Measurements from ENCODE around the gene NPY4R2.
"Not testable (repeated sequence)": the region's sequence is repeated elsewhere in the genome, so short reads cannot be mapped to it uniquely, and the experiment has no call there.

The NPY4R2 gene

GRCh38 chr10:47928225-47928624 is 9.8 kb downstream of the NPY4R2 start:
- FAIRE-seq; DNase-seq (ENCODE audit: insufficient read length, low spot score): not testable (repeated sequence)

GRCh38 chr10:47932824-47933223 is 14.4 kb downstream of the NPY4R2 start:
- not testable (repeated sequence) for FAIRE-seq; DNase-seq (ENCODE audit: insufficient read length, low spot score)

DNA sequence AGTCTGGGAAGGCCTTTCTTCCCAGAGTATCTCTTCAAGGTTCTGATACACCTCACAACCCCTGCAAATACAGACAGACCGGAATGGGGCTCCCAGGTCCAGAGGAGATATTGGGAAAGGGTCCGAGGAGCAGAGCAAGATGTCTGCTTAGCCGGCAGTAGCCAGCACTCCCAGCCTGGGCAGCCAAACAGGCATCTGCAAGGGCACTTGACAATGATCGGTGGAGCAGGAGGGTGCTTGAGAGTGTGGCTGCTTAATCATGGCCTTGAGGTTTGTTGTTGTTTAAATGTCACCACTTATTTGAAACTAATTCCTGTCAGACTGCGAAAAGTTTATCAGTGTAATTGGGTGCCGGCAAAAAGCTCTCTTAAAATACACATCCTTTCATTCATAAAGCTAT is 15.0 kb downstream of the NPY4R2 start:
- not testable (repeated sequence) for DNase-seq (ENCODE audit: insufficient read length, low spot score); FAIRE-seq

GRCh38 chr10:47936772-47937228 is 18.3 kb downstream of the NPY4R2 start:
- not testable (repeated sequence) for FAIRE-seq

DNA sequence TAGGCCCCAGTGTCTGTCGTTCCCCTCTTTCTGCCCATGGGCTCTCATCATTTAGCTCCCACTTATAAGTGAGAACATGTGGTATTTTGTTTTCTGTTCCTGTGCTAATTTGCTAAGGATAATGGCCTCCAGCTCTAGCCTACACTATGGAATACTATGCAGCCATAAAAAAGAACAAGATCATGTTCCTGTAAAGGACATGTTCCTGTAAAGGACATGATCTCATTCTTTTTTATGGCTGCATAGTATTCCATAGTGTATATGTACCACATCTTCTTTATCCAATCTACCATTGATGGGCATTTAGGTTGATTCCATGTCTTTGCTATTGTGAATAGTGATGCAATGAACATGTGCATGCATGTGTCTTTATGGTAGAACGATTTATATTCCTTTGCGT is 19.2 kb downstream of the NPY4R2 start:
- not testable (repeated sequence) for FAIRE-seq; DNase-seq (ENCODE audit: insufficient read length, low spot score)

More at GRCh38 chr10:47936772-47937228, 18.3 kb downstream of the NPY4R2 start:
- DNase-seq (ENCODE audit: insufficient read length, low spot score) = not testable (repeated sequence)

- FAIRE-seq; DNase-seq (ENCODE audit: insufficient read length, low spot score): not testable (repeated sequence)
Measured at GRCh38 chr10:47940821-47941220, 22.4 kb downstream of the NPY4R2 start.

GRCh38 chr10:47941379-47941778 is 22.9 kb downstream of the NPY4R2 start:
- DNase-seq (ENCODE audit: insufficient read length, low spot score); FAIRE-seq: not testable (repeated sequence)

DNA sequence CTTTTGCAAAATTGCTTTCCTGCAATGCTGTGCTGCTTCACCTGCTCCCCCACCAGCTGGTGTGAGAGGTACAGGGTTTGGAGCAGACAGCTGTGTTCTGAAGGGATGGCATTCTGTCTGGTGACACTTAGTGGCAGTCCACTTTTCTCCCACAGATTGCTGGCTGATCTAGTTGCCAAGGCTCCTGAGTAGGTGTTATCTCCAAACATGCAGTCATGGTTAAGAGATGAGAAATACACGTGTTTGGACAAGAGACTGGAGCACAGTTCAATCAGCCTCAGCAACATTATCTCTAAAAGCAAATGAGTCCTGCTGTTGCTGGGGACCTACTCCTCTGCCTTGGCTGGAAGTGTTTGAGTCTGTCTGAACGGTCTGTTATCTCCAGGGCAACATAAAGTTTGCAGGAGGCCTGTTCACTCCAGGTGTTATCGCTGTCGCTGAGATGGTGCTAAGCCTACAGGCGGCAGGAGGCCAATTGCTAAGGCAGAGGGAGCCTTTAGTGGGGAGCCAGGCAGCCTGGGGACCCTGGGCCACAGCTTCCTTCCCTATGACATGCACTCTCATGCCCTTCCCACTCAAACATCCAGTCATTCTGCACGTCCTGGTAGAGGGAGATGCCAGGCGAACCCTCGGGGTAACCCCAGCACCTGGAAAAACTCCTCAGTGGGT is 24.0 kb downstream of the NPY4R2 start:
- FAIRE-seq; DNase-seq (ENCODE audit: insufficient read length, low spot score): not testable (repeated sequence)

DNA sequence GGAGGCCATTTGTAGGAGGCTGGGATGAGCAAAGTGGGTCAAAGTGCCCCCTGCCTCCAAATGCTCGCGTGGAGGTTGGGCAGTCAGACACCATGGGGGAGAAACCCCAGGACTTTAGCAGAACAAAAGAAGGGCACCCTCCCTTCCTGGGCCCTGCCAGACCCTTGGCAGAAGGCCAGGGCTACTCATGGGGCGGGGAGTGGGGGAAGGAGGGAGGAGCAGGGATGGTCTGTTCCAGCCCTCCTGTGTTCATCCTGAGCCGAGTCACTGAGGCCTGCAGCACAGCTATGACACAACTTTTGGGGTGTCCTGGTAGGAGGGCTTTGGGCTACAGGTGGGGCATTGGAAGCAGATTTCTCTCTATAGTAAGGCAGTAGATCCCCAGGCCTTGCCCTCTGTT is 24.9 kb downstream of the NPY4R2 start:
- not testable (repeated sequence) for DNase-seq (ENCODE audit: insufficient read length, low spot score); FAIRE-seq

GRCh38 chr10:47947424-47947823 is 29.0 kb downstream of the NPY4R2 start:
- not testable (repeated sequence) for DNase-seq (ENCODE audit: insufficient read length, low spot score); FAIRE-seq

DNA sequence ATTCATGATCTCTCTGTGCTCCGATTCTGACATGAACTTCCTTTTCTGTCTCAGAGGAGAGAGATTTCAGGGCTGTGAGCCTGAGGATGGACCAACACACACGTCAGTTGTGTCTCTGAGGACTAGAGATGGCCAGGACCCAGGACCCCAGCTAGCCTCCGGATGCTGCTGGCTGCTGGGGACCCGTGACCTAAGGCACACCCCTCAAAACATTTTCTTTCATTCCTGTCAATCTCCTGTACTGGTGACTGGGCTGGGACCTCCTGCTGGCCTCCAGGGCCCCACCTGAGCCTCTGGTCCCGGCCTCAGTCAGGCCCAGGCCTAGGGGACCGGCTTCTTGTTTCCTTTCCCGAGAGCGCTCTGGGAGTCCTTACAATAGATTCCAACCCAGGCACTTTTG is 38.7 kb downstream of the NPY4R2 start:
- DNase-seq (ENCODE audit: insufficient read length, low spot score); FAIRE-seq: not testable (repeated sequence)

DNA sequence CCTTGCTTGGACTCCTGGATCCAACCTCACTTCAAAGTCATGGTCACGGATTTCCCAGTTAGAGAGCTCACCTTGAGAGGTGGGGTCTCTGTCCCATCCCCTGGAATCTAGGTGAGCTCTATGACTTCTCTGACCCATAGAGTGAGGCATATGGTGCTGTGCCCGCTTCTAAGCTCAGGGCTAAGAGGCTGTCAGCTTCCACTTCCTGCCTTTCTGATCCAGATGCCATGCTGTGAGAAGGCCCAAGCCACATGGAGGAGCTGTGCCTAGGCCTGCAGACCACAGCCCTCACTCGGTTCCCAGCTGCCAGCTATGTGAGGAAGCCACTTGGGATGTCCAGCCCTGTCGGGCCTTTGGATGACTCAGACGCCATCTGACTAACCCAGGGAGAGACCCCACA is 41.2 kb downstream of the NPY4R2 start:
- FAIRE-seq; DNase-seq (ENCODE audit: insufficient read length, low spot score): not testable (repeated sequence)

DNA sequence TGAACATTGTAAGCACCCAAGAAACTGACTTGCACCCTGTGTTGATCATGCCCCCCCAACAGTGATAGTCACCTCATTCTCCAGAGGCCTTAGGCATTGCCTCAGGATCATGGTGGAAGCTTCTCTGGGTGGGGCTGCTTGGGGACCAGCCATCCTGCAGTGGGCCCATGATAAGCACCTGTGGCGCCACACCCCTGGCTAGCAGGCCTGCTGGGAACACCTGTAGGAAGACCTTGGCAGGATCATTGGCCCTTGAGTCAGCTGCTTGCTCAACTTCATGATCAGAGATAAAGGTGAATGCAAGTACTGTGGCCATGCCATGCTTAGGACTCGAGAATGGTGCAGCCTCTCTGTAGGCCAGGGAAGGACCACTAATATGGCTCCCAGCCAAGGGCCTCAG is 42.2 kb downstream of the NPY4R2 start:
- not testable (repeated sequence) for FAIRE-seq; DNase-seq (ENCODE audit: insufficient read length, low spot score)

- FAIRE-seq; DNase-seq (ENCODE audit: insufficient read length, low spot score): not testable (repeated sequence)
Measured at GRCh38 chr10:47962785-47963184, 44.3 kb downstream of the NPY4R2 start.

- DNase-seq (ENCODE audit: insufficient read length, low spot score); FAIRE-seq: not testable (repeated sequence)
Measured at GRCh38 chr10:47964280-47965063, 46.0 kb downstream of the NPY4R2 start.

DNA sequence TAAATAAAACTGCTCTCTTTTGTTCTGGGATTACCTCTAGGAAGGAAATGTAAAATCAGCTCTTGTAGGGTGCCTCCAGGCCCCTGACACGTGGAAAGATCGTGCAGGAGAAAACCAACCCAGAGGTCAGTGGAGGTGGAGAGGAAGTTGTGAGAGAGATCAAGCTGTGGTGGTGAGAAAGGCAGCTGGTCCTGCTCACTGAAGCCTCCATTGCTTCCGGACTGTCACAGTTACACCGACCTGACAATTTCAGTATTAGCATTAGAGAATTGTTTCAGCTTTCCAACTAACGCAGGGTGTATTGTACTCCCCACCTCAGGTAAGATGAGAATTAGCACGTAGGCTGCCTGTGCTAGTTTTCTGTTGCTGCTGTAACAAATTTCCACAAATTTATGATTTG is 50.5 kb downstream of the NPY4R2 start:
- FAIRE-seq = not testable (repeated sequence)

DNA sequence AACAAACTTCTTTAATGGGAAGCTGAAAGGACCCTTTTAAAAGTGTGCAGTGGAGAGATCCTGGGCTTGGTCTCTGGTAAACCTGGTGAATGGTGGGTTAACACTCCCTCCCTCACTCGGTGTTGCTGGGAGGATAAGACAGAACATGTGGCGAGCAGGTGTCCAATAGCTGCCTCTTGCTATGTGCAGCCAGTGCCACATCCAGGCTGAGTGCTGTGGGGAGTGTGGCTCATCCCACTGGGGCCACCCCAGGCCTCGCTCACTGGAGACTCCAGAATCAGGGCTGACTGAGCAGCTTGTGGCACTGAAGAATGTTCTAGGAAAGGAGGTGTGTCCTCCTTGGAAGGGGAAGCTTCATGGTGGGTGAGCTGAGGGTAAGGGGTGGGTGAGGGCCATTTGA is 51.6 kb downstream of the NPY4R2 start:
- not testable (repeated sequence) for DNase-seq (ENCODE audit: insufficient read length, low spot score); FAIRE-seq

More for the DNA sequence above, 50.5 kb downstream of the NPY4R2 start:
- DNase-seq (ENCODE audit: insufficient read length, low spot score) = not testable (repeated sequence)

DNA sequence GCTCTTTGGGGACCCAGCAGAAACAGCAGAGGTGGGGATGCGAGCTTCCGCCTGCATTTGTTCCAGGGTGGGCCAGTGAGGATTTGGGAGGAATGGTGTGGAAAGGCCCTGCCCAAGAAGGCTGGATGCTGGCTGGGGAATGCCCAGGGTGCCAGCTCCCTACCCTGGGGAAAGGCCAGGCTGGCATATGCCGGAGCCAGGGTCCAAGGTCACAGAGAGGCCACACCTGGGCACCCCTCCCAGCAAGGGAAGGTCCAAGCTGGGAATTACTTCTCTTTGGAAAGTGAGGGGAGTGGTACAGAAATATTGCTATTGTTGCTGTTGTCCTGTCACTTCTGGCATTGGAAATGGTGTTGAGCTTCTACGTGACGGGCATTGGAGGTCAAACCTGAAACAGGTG is 53.1 kb downstream of the NPY4R2 start:
- DNase-seq (ENCODE audit: insufficient read length, low spot score); FAIRE-seq: not testable (repeated sequence)

- not testable (repeated sequence) for FAIRE-seq; DNase-seq (ENCODE audit: insufficient read length, low spot score)
Measured at GRCh38 chr10:47972077-47972476, 53.6 kb downstream of the NPY4R2 start.
